ENCODE measurements around the gene EXOC4.

The EXOC4 gene

GRCh38 chr7:133550145-133550544 lies 297.3 kb downstream of the EXOC4 start:
- no peak for DNase-seq

- no peak for DNase-seq
These were observed 297.9 kb downstream of the EXOC4 start for GRCh38 chr7:133550811-133551210.

GRCh38 chr7:133551466-133551865 lies 298.6 kb downstream of the EXOC4 start:
- DNase-seq, result no peak

- DNase-seq, result no peak
These were observed 299.2 kb downstream of the EXOC4 start for GRCh38 chr7:133552079-133552478.

GRCh38 chr7:133554330-133554729 lies 301.5 kb downstream of the EXOC4 start:
- DNase-seq, result no peak

GRCh38 chr7:133556048-133556447 lies 303.2 kb downstream of the EXOC4 start:
- DNase-seq, result no peak

- no peak for DNase-seq
These were observed 303.7 kb downstream of the EXOC4 start for GRCh38 chr7:133556553-133556952.

- DNase-seq, result no peak
These were observed 308.0 kb downstream of the EXOC4 start for GRCh38 chr7:133560900-133561299.

GRCh38 chr7:133561396-133561795 lies 308.5 kb downstream of the EXOC4 start:
- DNase-seq, result no peak

GRCh38 chr7:133562621-133563020 lies 309.7 kb downstream of the EXOC4 start:
- no peak for DNase-seq

- DNase-seq, result no peak
These were observed 310.4 kb downstream of the EXOC4 start for GRCh38 chr7:133563251-133563650.

GRCh38 chr7:133564484-133564883 lies 311.6 kb downstream of the EXOC4 start:
- no peak for DNase-seq

GRCh38 chr7:133568544-133568943 lies 315.7 kb downstream of the EXOC4 start:
- no peak for DNase-seq

GRCh38 chr7:133570321-133570720 lies 317.4 kb downstream of the EXOC4 start:
- no peak for DNase-seq

- DNase-seq, result no peak
These were observed 318.2 kb downstream of the EXOC4 start for GRCh38 chr7:133571076-133571475.

GRCh38 chr7:133572087-133572486 lies 319.2 kb downstream of the EXOC4 start:
- no peak for DNase-seq

- no peak for DNase-seq
These were observed 320.0 kb downstream of the EXOC4 start for GRCh38 chr7:133572843-133573242.

- DNase-seq, result no peak
These were observed 320.8 kb downstream of the EXOC4 start for GRCh38 chr7:133573554-133574265.

GRCh38 chr7:133575726-133576440 lies 323.0 kb downstream of the EXOC4 start:
- DNase-seq, result no peak

GRCh38 chr7:133576612-133577168 lies 323.8 kb downstream of the EXOC4 start:
- DNase-seq, result no peak

- no peak for DNase-seq
These were observed 330.1 kb downstream of the EXOC4 start for GRCh38 chr7:133582766-133583523.

- no peak for DNase-seq
These were observed 330.8 kb downstream of the EXOC4 start for GRCh38 chr7:133583545-133584171.

Measured in CD4-positive, alpha-beta T cell treated with Interleukin-4 for 4 hours (primary cell).